ENCODE data around the gene MICAL3.

The MICAL3 gene

GRCh38 chr22:17974087-17974486 is 50.3 kb downstream of the MICAL3 start:
- no peaks in the 10 kb centered on the region for H3K27me3 ChIP-seq (ENCODE audit: insufficient read depth, low read length)
- no peaks in the 10 kb centered on the region for H4K20me1 ChIP-seq (ENCODE audit: insufficient read depth, low read length)

GRCh38 chr22:17973217-17973616 is 51.1 kb downstream of the MICAL3 start:
- Histone ChIP-seq H3K79me2 (ENCODE audit: insufficient read depth, low read length) (peaks cover 13% of the 10 kb centered on the region; the same call in 1 of the 2 replicates), H3K4me1 (ENCODE audit: insufficient read depth, low read length, severe bottlenecking) (peaks cover 14% of the 10 kb centered on the region), H3K4me3 (ENCODE audit: low read depth, low read length, poor library complexity, severe bottlenecking) (no peak overlapping the region), H3F3A (ENCODE audit: insufficient read depth, low read length) (no peaks in the 10 kb centered on the region), H3K36me3 (ENCODE audit: insufficient read depth, low read length) (peaks cover 3% of the 10 kb centered on the region; the same call in 1 of the 2 replicates), H4K20me1 (ENCODE audit: insufficient read depth, low read length) (no peaks in the 10 kb centered on the region), H3K9me3 (ENCODE audit: low read length) (peaks cover 2% of the 10 kb centered on the region; the same call in 1 of the 2 replicates), H2AFZ (ENCODE audit: low read length) (no peak overlapping the region), H3K4me2 (ENCODE audit: low read length) (no peak overlapping the region), H3K9ac (ENCODE audit: low read length) (no peak overlapping the region), H3K27me3 (ENCODE audit: insufficient read depth, low read length) (no peaks in the 10 kb centered on the region), H3K27ac (ENCODE audit: low read depth, low read length, poor library complexity, severe bottlenecking) (no peak overlapping the region), H3K9me2 (ENCODE audit: low read depth, low read length) (no peaks in the 10 kb centered on the region)
- TF ChIP-seq CTCF (IDR thresholded peaks at IDR 0.05; ENCODE audit: low read length) (no peak), EZH2 (IDR thresholded peaks at IDR 0.05; ENCODE audit: borderline replicate concordance, low read length) (no peak)

More at GRCh38 chr22:17974087-17974486, 50.3 kb downstream of the MICAL3 start:
- H3K9me2 ChIP-seq (ENCODE audit: low read depth, low read length) = no peaks in the 10 kb centered on the region
- H3F3A ChIP-seq (ENCODE audit: insufficient read depth, low read length) = no peaks in the 10 kb centered on the region
- H3K4me1 ChIP-seq (ENCODE audit: insufficient read depth, low read length, severe bottlenecking) = peaks cover 14% of the 10 kb centered on the region
- H2AFZ ChIP-seq (ENCODE audit: low read length) = no peak overlapping the region
- peaks cover 4% of the 10 kb centered on the region; the same call in 1 of the 2 replicates for H3K36me3 ChIP-seq (ENCODE audit: insufficient read depth, low read length)
- H3K9ac ChIP-seq (ENCODE audit: low read length) = no peak overlapping the region
- H3K27ac ChIP-seq (ENCODE audit: low read depth, low read length, poor library complexity, severe bottlenecking) = no peak overlapping the region
- no peak overlapping the region for H3K4me3 ChIP-seq (ENCODE audit: low read depth, low read length, poor library complexity, severe bottlenecking)
- peaks cover 3% of the 10 kb centered on the region; the same call in 1 of the 2 replicates for H3K9me3 ChIP-seq (ENCODE audit: low read length)
- no peak overlapping the region for H3K4me2 ChIP-seq (ENCODE audit: low read length)
- peaks cover 17% of the 10 kb centered on the region; the same call in 1 of the 2 replicates for H3K79me2 ChIP-seq (ENCODE audit: insufficient read depth, low read length)
- TF ChIP-seq CTCF (IDR thresholded peaks at IDR 0.05; ENCODE audit: low read length) (no peak), EZH2 (IDR thresholded peaks at IDR 0.05; ENCODE audit: borderline replicate concordance, low read length) (no peak)

- H4K20me1 ChIP-seq (ENCODE audit: insufficient read depth, low read length) = no peaks in the 10 kb centered on the region
- H3K27me3 ChIP-seq (ENCODE audit: insufficient read depth, low read length) = no peaks in the 10 kb centered on the region
- no peak overlapping the region for H2AFZ ChIP-seq (ENCODE audit: low read length)
- H3K27ac ChIP-seq (ENCODE audit: low read depth, low read length, poor library complexity, severe bottlenecking) = no peak overlapping the region
- peaks cover 10% of the 10 kb centered on the region; the same call in 1 of the 2 replicates for H3K79me2 ChIP-seq (ENCODE audit: insufficient read depth, low read length)
- H3K4me3 ChIP-seq (ENCODE audit: low read depth, low read length, poor library complexity, severe bottlenecking) = no peak overlapping the region
- no peak for TF ChIP-seq EZH2 (IDR thresholded peaks at IDR 0.05; ENCODE audit: borderline replicate concordance, low read length)
- no peak for TF ChIP-seq CTCF (IDR thresholded peaks at IDR 0.05; ENCODE audit: low read length)
- no peaks in the 10 kb centered on the region for H3K36me3 ChIP-seq (ENCODE audit: insufficient read depth, low read length)
- no peak overlapping the region for H3K4me2 ChIP-seq (ENCODE audit: low read length)
- H3K9ac ChIP-seq (ENCODE audit: low read length) = no peak overlapping the region
- H3K9me2 ChIP-seq (ENCODE audit: low read depth, low read length) = no peaks in the 10 kb centered on the region
- H3K4me1 ChIP-seq (ENCODE audit: insufficient read depth, low read length, severe bottlenecking) = peaks cover 14% of the 10 kb centered on the region
- no peaks in the 10 kb centered on the region for H3F3A ChIP-seq (ENCODE audit: insufficient read depth, low read length)
- H3K9me3 ChIP-seq (ENCODE audit: low read length) = no peaks in the 10 kb centered on the region
Measured at GRCh38 chr22:17972385-17973191, 51.8 kb downstream of the MICAL3 start.
